ENCODE results near the gene TRAF3IP1. TPM values are rescaled to one million over a fixed set of nuclear protein-coding genes. Genes with fewer than 3 reads are reported as not detected.

The TRAF3IP1 gene
- total RNA-seq, 4 donors from 2014 or later: 19.9 to 38.6 (median 23.6) TPM

- no peaks in the 10 kb centered on the region for H3K9me3 ChIP-seq
- no peak overlapping the region for H3K4me3 ChIP-seq
- H3K27ac ChIP-seq (replicated peaks in 1 of 4): no peak overlapping the region
- no peak for DNase-seq (ENCODE audit: extremely low spot score)
- WGBS: 98% methylated on average over 13 of the region's 13 CpGs
- H3K27me3 ChIP-seq: no peaks in the 10 kb centered on the region
- peaks cover 34 to 58% (median 43%) of the 10 kb centered on the region in 4 donors for H3K36me3 ChIP-seq
- no peak for TF ChIP-seq EP300 (IDR thresholded peaks at IDR 0.05)
- no peak for TF ChIP-seq POLR2A (IDR thresholded peaks at IDR 0.05; ENCODE audit: low read depth)
- TF ChIP-seq CTCF (IDR thresholded peaks at IDR 0.05): no peak
- TF ChIP-seq POLR2AphosphoS5 (IDR thresholded peaks at IDR 0.05): no peak
- H3K4me1 ChIP-seq: peaks cover 16 to 43% (median 25%) of the 10 kb centered on the region in 4 donors
- intact Hi-C loops (cut with DNase I): no loop called here
These were observed 123.9 kb downstream of the TRAF3IP1 start for GRCh38 chr2:238444242-238444641.

- 85% methylated on average over 17 of the region's 17 CpGs for WGBS
- intact Hi-C loops (cut with DNase I): no loop called here
- Histone ChIP-seq H3K27ac (replicated peaks in 1 of 4) (no peak overlapping the region), H3K9me3 (no peaks in the 10 kb centered on the region), H3K36me3 (peaks cover 34 to 63% (median 45%) of the 10 kb centered on the region in 4 donors), H3K4me3 (no peak overlapping the region), H3K27me3 (no peaks in the 10 kb centered on the region), H3K4me1 (peaks cover 16 to 44% (median 33%) of the 10 kb centered on the region in 4 donors)
- TF ChIP-seq CTCF (IDR thresholded peaks at IDR 0.05) (no peak), POLR2A (IDR thresholded peaks at IDR 0.05; ENCODE audit: low read depth) (no peak), EP300 (IDR thresholded peaks at IDR 0.05) (no peak), POLR2AphosphoS5 (IDR thresholded peaks at IDR 0.05) (no peak)
- DNase-seq (ENCODE audit: extremely low spot score): no peak
These were observed 125.3 kb downstream of the TRAF3IP1 start for GRCh38 chr2:238445409-238446190.

- WGBS: 98% methylated on average over 8 of the region's 8 CpGs
- no peaks in the 10 kb centered on the region for H3K9me3 ChIP-seq
- no peak overlapping the region for H3K27ac ChIP-seq (replicated peaks in 1 of 4)
- intact Hi-C loops (cut with DNase I): no loop called here
- DNase-seq (ENCODE audit: extremely low spot score): no peak
- H3K27me3 ChIP-seq: no peaks in the 10 kb centered on the region
- H3K4me1 ChIP-seq: peaks cover 22 to 43% (median 36%) of the 10 kb centered on the region in 4 donors
- H3K36me3 ChIP-seq: peaks cover 34 to 70% (median 50%) of the 10 kb centered on the region in 4 donors
- TF ChIP-seq POLR2AphosphoS5 (IDR thresholded peaks at IDR 0.05): no peak
- no peak for TF ChIP-seq CTCF (IDR thresholded peaks at IDR 0.05)
- no peak for TF ChIP-seq EP300 (IDR thresholded peaks at IDR 0.05)
- no peak for TF ChIP-seq POLR2A (IDR thresholded peaks at IDR 0.05; ENCODE audit: low read depth)
- no peak overlapping the region for H3K4me3 ChIP-seq
These were observed 126.1 kb downstream of the TRAF3IP1 start for GRCh38 chr2:238446371-238446770.

GRCh38 chr2:238448031-238448955 lies 128.0 kb downstream of the TRAF3IP1 start:
- Histone ChIP-seq H3K4me3 (no peak overlapping the region), H3K27ac (replicated peaks in 1 of 4) (peak overlapping the region in 1 of 4 donors; percentile 72), H3K9me3 (no peaks in the 10 kb centered on the region), H3K27me3 (no peaks in the 10 kb centered on the region), H3K36me3 (peaks cover 34 to 87% (median 56%) of the 10 kb centered on the region in 4 donors), H3K4me1 (peaks cover 20 to 33% (median 27%) of the 10 kb centered on the region in 4 donors)
- peak; percentile 66 for DNase-seq (ENCODE audit: extremely low spot score)
- TF ChIP-seq POLR2AphosphoS5 (IDR thresholded peaks at IDR 0.05) (no peak), EP300 (IDR thresholded peaks at IDR 0.05) (no peak), CTCF (IDR thresholded peaks at IDR 0.05) (no peak), POLR2A (IDR thresholded peaks at IDR 0.05; ENCODE audit: low read depth) (no peak)
- WGBS: 86% methylated on average over 18 of the region's 19 CpGs
- intact Hi-C loops (cut with DNase I): no loop called here
